ENCODE data around the gene YPEL2.

Gene YPEL2

DNA sequence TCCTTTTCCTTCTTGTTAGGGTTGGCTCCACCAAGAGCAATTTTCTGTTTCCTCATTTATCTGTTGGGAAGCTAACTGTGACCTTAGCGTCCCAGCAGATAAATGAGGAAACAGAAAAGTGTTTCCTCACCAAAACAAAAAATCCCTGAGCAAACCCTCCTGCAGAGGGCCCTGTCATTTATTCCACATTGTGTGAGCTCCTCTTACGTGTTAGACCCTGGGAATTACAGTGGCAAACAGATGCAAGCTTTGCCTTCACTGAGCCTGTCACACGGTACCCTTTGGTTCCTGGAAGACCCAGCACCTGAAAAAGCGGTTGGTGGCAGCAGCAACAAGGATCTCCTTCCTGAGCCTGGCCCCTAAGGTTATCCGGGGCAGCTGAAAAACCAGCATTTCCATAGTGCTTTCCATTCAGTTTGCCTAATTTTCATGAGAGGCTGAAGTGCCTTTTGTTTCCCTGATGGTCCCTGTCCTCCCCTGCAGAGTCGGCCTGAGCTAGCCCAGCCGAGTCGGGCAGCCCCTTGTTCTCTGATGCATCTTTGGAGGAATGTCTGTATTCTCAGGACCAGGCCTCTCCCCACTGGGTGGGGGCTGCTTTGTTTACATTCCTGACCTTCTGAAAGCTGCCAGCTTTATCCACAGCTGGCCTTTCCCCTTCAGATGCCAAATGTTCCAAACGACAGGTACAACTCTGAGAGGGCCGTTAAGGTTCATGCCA is 34.7 kb downstream of the YPEL2 start:
- TF ChIP-seq, protein P1, sequence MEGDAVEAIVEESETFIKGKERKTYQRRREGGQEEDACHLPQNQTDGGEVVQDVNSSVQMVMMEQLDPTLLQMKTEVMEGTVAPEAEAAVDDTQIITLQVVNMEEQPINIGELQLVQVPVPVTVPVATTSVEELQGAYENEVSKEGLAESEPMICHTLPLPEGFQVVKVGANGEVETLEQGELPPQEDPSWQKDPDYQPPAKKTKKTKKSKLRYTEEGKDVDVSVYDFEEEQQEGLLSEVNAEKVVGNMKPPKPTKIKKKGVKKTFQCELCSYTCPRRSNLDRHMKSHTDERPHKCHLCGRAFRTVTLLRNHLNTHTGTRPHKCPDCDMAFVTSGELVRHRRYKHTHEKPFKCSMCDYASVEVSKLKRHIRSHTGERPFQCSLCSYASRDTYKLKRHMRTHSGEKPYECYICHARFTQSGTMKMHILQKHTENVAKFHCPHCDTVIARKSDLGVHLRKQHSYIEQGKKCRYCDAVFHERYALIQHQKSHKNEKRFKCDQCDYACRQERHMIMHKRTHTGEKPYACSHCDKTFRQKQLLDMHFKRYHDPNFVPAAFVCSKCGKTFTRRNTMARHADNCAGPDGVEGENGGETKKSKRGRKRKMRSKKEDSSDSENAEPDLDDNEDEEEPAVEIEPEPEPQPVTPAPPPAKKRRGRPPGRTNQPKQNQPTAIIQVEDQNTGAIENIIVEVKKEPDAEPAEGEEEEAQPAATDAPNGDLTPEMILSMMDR (IDR thresholded peaks at IDR 0.05; ENCODE audit: control insufficient read depth, insufficient read depth, low read depth, low read length, missing control alignments): no peak
- no peak for DNase-seq (ENCODE audit: low read depth)
- H3K4me3 ChIP-seq (ENCODE audit: control insufficient read depth, low read depth, low read length): no peak overlapping the region

DNA sequence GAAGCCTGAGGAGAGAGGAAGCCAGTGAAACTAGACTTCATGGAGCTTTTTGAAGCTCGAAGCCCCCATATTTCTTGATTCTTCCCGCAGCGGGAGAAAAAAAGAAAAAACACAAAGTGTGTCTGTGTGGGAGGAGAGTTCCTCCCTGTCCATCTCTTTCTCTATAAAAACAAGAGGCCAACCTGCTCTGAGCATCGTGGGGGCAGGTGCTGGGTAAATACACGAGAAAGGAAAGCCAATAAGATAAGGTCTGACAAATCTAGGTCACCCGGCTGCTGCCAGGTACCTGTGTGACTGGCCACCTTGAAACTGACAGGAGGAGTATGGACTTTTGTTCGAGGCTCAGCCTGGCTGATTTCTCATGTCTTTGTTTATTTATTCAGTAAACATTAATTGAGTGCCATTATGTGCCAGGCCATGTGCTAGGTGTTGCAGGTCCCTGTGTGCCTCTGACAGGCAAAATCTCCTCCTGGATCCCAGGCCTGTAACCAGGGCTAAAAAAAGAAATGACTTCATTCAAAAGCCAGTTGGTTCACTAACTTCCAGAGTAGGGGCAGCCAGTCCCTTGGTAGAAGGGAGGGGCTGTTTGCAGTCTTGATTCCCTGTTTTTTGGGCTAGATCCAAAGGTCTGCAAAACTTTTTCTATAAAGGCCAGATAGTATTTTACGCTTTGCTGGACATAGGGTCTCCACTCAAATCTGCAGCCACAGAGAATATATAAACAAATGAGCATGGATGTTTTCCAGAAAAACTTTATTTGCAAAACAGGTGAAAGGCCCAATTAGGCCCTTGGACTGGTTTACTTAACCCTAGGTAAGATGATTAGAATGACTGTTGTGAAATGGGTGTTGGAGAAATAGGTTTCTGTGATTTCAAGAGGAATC is 35.6 kb downstream of the YPEL2 start:
- TF ChIP-seq, protein P1 (IDR thresholded peaks at IDR 0.05; ENCODE audit: control insufficient read depth, insufficient read depth, low read depth, low read length, missing control alignments): no peak
- no peak for DNase-seq (ENCODE audit: low read depth)
- no peak overlapping the region for H3K4me3 ChIP-seq (ENCODE audit: control insufficient read depth, low read depth, low read length)

DNA sequence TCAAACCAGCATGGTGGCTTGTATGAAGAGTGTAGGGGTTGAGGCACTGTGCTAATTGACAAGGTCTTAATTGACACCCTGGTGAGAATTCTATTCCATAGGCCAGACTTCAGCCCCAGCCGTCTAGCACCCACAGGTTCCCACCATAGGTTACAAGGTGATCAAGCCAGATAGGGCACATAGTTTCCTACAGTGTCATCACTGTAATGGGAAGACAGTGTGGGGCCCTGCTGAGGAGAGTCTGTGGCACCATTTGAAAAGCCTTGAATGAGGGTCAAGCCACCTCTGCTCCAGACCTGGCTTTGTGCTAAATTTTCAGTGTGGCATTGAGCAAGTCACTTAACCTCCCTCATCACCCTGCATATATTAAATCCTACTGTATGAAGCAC is 36.2 kb downstream of the YPEL2 start:
- H3K4me3 ChIP-seq (ENCODE audit: control insufficient read depth, low read depth, low read length): no peak overlapping the region
- TF ChIP-seq, protein P1 (IDR thresholded peaks at IDR 0.05; ENCODE audit: control insufficient read depth, insufficient read depth, low read depth, low read length, missing control alignments): no peak
- no peak for DNase-seq (ENCODE audit: low read depth)

- DNase-seq (ENCODE audit: low read depth): no peak
- no peak overlapping the region for H3K4me3 ChIP-seq (ENCODE audit: control insufficient read depth, low read depth, low read length)
- TF ChIP-seq, protein P1 (IDR thresholded peaks at IDR 0.05; ENCODE audit: control insufficient read depth, insufficient read depth, low read depth, low read length, missing control alignments): no peak
Measured at GRCh38 chr17:59368218-59368857, 36.9 kb downstream of the YPEL2 start.

GRCh38 chr17:59369031-59369975 is 37.8 kb downstream of the YPEL2 start:
- TF ChIP-seq, protein P1 (IDR thresholded peaks at IDR 0.05; ENCODE audit: control insufficient read depth, insufficient read depth, low read depth, low read length, missing control alignments): no peak
- H3K4me3 ChIP-seq (ENCODE audit: control insufficient read depth, low read depth, low read length): no peak overlapping the region
- no peak for DNase-seq (ENCODE audit: low read depth)
